Measurements from ENCODE around the gene MRPL38. TPM values are rescaled to one million over a fixed set of nuclear protein-coding genes. Genes with fewer than 3 reads are reported as not detected.
A peak's percentile ranks its signal among the peaks of the same experiment; 100 is the strongest.
"Not testable (repeated sequence)": the region's sequence is repeated elsewhere in the genome, so short reads cannot be mapped to it uniquely, and the experiment has no call there.

MRPL38 gene
- total RNA-seq, 1 experiment from 2014 or later = 33.5 TPM

DNA sequence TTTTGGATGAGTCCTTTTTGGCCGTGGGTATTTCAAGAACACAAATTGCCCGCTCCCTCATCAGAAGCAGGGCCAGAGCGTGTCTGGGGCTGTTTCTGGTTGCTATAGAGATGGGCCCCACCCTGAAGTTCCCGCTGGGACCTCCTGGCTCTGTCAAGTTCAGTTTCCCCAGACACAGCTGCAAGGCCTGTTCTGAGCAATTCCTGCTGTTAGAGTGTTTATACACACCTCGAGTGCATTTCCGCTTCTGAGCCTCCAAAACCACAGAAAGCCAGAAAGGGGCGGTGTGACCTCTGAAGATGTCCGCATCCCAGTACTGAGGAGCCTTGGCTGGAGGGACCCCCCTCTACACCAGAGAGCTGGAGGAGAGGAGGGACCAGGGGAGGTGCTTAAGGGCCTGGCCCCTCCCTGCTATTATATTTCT lies 40.2 kb downstream of the MRPL38 start:
- H2AFZ ChIP-seq (ENCODE audit: low read length) = 0 out of 2 replicates have a peak overlapping the region, but pooled peaks have one; percentile 71

DNA sequence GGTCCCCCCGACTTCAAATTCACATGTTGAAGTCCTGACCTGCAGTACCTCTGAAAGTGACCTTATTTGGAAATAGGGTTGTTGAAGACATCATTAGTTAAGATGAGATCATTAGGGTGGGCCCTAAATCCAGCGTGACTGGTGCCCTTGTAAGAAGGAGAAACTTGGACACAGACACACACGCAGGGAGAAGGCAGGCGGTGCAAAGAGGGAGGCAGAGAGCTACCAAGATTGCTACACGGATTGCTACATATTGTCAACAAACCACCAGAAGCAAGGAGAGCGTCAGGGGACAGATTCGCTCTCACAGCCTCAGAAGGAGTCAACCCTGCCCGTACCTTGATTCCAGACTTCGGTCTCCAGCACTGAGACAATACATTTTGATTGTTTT lies 42.8 kb downstream of the MRPL38 start:
- DNase-seq = no peak
- Histone ChIP-seq H3K4me3 (ENCODE audit: low read length) (no peak overlapping the region), H3K9me2 (replicated peaks; ENCODE audit: insufficient read depth, low read length) (no peaks in the 10 kb centered on the region), H3K4me2 (ENCODE audit: low read depth, low read length, poor library complexity, severe bottlenecking) (no peak overlapping the region), H4K20me1 (ENCODE audit: insufficient read depth, low read depth, low read length) (no peaks in the 10 kb centered on the region), H3K36me3 (ENCODE audit: insufficient read depth, low read length) (no peaks in the 10 kb centered on the region), H2AFZ (ENCODE audit: low read length) (no peak overlapping the region), H3K9ac (ENCODE audit: low read length) (no peak overlapping the region), H3K27ac (ENCODE audit: low read length) (no peak overlapping the region), H3K4me1 (ENCODE audit: low read length) (peaks cover 24% of the 10 kb centered on the region), H3K27me3 (ENCODE audit: low read length) (no peaks in the 10 kb centered on the region), H3K9me3 (ENCODE audit: low read length) (no peaks in the 10 kb centered on the region), H3K79me2 (ENCODE audit: low read length) (no peaks in the 10 kb centered on the region)

More for the DNA sequence above, 40.2 kb downstream of the MRPL38 start:
- H3K9me3 ChIP-seq (ENCODE audit: low read length) = no peaks in the 10 kb centered on the region
- H4K20me1 ChIP-seq (ENCODE audit: insufficient read depth, low read depth, low read length) = no peaks in the 10 kb centered on the region
- no peaks in the 10 kb centered on the region for H3K27me3 ChIP-seq (ENCODE audit: low read length)
- peak; percentile 70 for DNase-seq
- no peaks in the 10 kb centered on the region for H3K9me2 ChIP-seq (replicated peaks; ENCODE audit: insufficient read depth, low read length)
- H3K4me3 ChIP-seq (ENCODE audit: low read length) = no peak overlapping the region
- no peak overlapping the region for H3K27ac ChIP-seq (ENCODE audit: low read length)
- peak overlapping the region; percentile 22; the same call in 1 of the 2 replicates for H3K9ac ChIP-seq (ENCODE audit: low read length)
- peak overlapping the region; percentile 21 for H3K4me2 ChIP-seq (ENCODE audit: low read depth, low read length, poor library complexity, severe bottlenecking)
- no peaks in the 10 kb centered on the region for H3K79me2 ChIP-seq (ENCODE audit: low read length)
- no peaks in the 10 kb centered on the region for H3K36me3 ChIP-seq (ENCODE audit: insufficient read depth, low read length)
- peaks cover 9% of the 10 kb centered on the region for H3K4me1 ChIP-seq (ENCODE audit: low read length)

DNA sequence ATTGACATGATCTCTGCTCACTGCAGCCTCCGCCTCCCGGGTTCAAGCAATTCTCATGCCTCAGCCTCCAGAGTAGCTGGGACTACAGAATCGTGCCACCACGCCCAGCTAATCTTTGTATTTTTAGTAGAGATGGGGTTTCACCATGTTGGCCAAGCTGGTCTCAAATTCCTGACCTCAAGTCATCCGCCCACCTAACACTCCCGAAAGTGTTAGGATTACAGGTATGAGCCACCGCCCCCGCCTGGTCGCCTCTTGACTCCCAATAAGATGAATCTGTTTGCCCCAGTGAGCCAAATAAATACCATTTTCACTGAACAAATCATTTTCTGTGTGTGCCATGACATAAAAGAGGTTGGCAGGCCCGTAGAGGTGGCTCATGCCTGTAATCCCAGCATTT lies 45.3 kb downstream of the MRPL38 start:
- not testable (repeated sequence) for H3K4me2 ChIP-seq (ENCODE audit: low read depth, low read length, poor library complexity, severe bottlenecking); H4K20me1 ChIP-seq (ENCODE audit: insufficient read depth, low read depth, low read length); H3K4me3 ChIP-seq (ENCODE audit: low read length); H2AFZ ChIP-seq (ENCODE audit: low read length); H3K9me2 ChIP-seq (replicated peaks; ENCODE audit: insufficient read depth, low read length); H3K9ac ChIP-seq (ENCODE audit: low read length); H3K27me3 ChIP-seq (ENCODE audit: low read length); DNase-seq; H3K9me3 ChIP-seq (ENCODE audit: low read length); H3K36me3 ChIP-seq (ENCODE audit: insufficient read depth, low read length)
- Histone ChIP-seq H3K79me2 (ENCODE audit: low read length) (peaks cover 11% of the 10 kb centered on the region), H3K27ac (ENCODE audit: low read length) (peak overlapping the region; percentile 71; the same call in 1 of the 2 replicates), H3K4me1 (ENCODE audit: low read length) (peaks cover 29% of the 10 kb centered on the region)

DNA sequence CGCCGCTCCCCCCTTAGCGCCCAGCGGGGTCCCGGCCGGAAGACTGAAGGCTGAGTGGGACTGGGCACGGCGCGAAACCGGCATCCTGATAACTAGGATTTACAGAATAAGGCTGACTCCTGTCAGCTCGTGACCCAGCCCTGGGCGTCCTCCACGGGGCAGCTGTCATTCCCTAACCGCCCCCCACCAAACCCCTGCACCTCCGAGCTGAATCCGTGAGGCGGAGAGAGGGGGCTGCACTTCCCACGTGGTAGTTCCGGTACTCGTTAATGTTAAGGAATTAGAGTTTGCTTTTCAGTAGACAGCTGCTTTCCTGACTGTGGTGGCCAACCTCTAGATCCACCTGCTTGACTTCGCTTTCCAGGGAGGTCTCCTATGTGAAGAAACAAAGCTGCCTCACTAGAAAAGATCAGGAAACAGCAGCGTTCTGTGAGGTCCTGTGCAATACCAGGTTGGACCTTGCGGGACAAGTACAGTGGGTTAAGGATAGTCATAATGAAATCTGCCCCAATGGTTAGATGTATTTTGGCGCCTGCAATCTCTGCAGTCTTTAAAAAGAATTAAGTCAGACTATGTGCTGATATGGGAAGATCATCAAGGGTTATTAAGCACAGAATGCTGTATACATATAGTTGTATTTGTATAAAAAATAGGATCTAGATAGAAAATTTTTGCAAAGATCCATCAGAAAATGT lies 48.5 kb downstream of the MRPL38 start:
- H3K36me3 ChIP-seq (ENCODE audit: insufficient read depth, low read length) = no peaks in the 10 kb centered on the region
- no peaks in the 10 kb centered on the region for H4K20me1 ChIP-seq (ENCODE audit: insufficient read depth, low read depth, low read length)
- H3K27me3 ChIP-seq (ENCODE audit: low read length) = no peaks in the 10 kb centered on the region
- H3K9me3 ChIP-seq (ENCODE audit: low read length) = no peaks in the 10 kb centered on the region
- no peaks in the 10 kb centered on the region for H3K9me2 ChIP-seq (replicated peaks; ENCODE audit: insufficient read depth, low read length)
- H3K79me2 ChIP-seq (ENCODE audit: low read length) = peaks cover 18% of the 10 kb centered on the region
- H3K27ac ChIP-seq (ENCODE audit: low read length) = peak overlapping the region; percentile 76
- peaks cover 29% of the 10 kb centered on the region for H3K4me1 ChIP-seq (ENCODE audit: low read length)
- peak overlapping the region; percentile 98 for H3K9ac ChIP-seq (ENCODE audit: low read length)
- H2AFZ ChIP-seq (ENCODE audit: low read length) = no peak overlapping the region
- peak; percentile 82 for DNase-seq
- peak overlapping the region; percentile 94 for H3K4me3 ChIP-seq (ENCODE audit: low read length)
- H3K4me2 ChIP-seq (ENCODE audit: low read depth, low read length, poor library complexity, severe bottlenecking) = peak overlapping the region; percentile 95

DNA sequence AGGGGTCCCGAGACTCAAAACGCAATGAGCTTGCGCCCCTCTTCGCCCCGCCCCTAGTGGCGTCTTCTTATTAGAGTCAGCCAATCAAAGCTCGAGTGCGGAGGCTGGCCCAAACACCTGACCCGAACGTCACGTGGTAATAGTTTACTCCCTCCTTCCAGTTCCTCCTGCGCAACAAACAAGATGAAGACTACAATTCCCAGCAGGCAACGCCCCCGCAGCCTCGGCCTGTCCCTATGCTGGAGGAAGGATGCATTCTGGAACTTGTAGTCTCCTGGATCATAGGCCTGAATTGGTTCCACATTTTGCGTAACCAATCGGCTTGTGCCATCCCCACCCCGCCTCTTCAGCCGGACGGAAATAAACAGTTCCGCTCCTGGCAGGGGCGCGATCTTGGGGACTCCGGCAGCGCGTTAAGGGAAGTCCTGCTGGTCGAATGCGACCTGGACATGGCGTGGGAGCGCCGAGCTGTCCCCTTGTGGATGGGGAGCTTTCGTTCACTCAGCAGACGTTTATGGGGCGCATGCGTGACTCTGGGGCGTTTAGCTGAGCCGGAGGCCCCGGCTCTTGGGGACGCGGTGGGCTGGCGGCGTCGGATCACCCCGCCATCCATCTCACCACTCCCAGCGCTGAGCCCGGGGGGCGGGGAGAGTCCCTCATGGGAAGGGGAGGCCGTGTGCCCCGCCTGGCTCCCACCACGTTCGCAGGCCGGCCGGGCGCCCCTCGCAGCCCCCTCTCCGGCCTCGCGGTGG lies 49.2 kb downstream of the MRPL38 start, which contains the start of gene WBP2:
WBP2 (minus strand) TSS at position 26 of the 752 bp plus-strand sequence. CDS start 38 bp downstream, outside the sequence.
- Histone ChIP-seq H3K4me1 (ENCODE audit: low read length) (peaks cover 29% of the 10 kb centered on the region), H3K4me2 (ENCODE audit: low read depth, low read length, poor library complexity, severe bottlenecking) (peak within 1 kb of the TSS; percentile 95), H3K27ac (ENCODE audit: low read length) (peak within 1 kb of the TSS; percentile 76), H4K20me1 (ENCODE audit: insufficient read depth, low read depth, low read length) (no peaks in the 10 kb centered on the region), H3K36me3 (ENCODE audit: insufficient read depth, low read length) (no peaks in the 10 kb centered on the region), H3K9me2 (replicated peaks; ENCODE audit: insufficient read depth, low read length) (no peaks in the 10 kb centered on the region), H3K9ac (ENCODE audit: low read length) (peak within 1 kb of the TSS; percentile 98), H2AFZ (ENCODE audit: low read length) (0 out of 2 replicates have a peak within 1 kb of the TSS, but pooled peaks have one; percentile 52), H3K27me3 (ENCODE audit: low read length) (no peaks in the 10 kb centered on the region), H3K9me3 (ENCODE audit: low read length) (no peaks in the 10 kb centered on the region), H3K79me2 (ENCODE audit: low read length) (peaks cover 18% of the 10 kb centered on the region), H3K4me3 (ENCODE audit: low read length) (peak within 1 kb of the TSS; percentile 94)
- peak; percentile 100 for DNase-seq

DNA sequence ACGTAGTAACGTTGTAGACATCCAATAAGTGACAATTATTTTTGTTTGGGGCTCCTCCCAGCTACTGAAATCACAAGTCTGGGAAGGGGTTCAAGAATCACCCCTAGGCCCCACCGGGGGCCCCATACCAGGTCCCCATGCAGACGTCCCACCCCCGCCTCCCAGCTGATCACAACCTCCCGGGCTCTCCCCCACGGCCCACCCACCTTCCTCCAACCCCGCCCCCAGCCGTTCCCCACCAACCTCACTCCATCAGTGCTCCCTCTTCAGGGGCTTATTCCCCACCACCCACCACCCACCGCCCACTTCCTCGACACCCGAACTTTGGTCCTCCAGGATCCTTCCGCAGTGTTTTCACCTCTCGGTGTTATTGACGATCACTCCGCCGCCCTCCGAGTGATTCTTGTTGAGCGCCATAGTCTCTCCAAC lies 49.8 kb downstream of the MRPL38 start:
- peak overlapping the region; percentile 80 for H3K4me2 ChIP-seq (ENCODE audit: low read depth, low read length, poor library complexity, severe bottlenecking)
- peaks cover 18% of the 10 kb centered on the region for H3K79me2 ChIP-seq (ENCODE audit: low read length)
- H3K9me2 ChIP-seq (replicated peaks; ENCODE audit: insufficient read depth, low read length) = no peaks in the 10 kb centered on the region
- H3K9ac ChIP-seq (ENCODE audit: low read length) = peak overlapping the region; percentile 71
- no peak overlapping the region for H2AFZ ChIP-seq (ENCODE audit: low read length)
- H3K27ac ChIP-seq (ENCODE audit: low read length) = no peak overlapping the region
- no peaks in the 10 kb centered on the region for H3K36me3 ChIP-seq (ENCODE audit: insufficient read depth, low read length)
- H3K4me1 ChIP-seq (ENCODE audit: low read length) = peaks cover 29% of the 10 kb centered on the region
- no peaks in the 10 kb centered on the region for H3K27me3 ChIP-seq (ENCODE audit: low read length)
- H3K4me3 ChIP-seq (ENCODE audit: low read length) = peak overlapping the region; percentile 71
- no peaks in the 10 kb centered on the region for H3K9me3 ChIP-seq (ENCODE audit: low read length)
- no peak for DNase-seq
- no peaks in the 10 kb centered on the region for H4K20me1 ChIP-seq (ENCODE audit: insufficient read depth, low read depth, low read length)

DNA sequence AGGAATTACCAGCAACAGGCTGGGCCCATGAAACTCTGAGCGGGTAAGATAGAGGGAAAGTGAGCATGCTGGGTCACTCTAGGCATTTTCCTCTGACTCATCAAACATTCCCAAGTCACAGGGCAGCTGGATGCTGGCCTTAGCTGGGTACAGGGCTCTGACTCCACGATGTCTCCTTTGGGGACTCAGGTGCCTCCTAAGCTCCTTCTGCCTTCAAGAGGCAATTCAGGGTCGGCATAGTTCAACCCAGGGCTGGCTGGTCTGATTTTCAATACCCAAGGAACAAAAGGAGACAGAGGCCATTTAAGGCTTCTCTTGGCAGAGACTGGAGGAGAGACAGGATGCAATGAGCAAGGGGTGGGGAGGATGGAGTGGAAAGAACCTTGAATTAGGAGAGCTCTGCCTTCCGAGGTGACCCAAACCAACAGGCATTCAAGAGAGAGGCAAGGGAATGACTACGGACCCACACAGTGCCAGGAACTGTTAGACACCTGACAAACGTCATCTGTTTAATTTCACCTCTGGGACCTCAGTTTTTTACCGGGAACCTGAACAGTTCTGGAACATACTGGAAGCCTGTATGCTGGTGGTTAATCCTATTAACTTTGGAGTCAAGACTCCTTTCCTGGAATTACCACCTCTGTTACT lies 50.5 kb downstream of the MRPL38 start:
- Histone ChIP-seq H3K27ac (ENCODE audit: low read length) (no peak overlapping the region), H3K36me3 (ENCODE audit: insufficient read depth, low read length) (no peaks in the 10 kb centered on the region), H3K4me3 (ENCODE audit: low read length) (peak overlapping the region; percentile 71), H3K9ac (ENCODE audit: low read length) (peak overlapping the region; percentile 71), H3K9me3 (ENCODE audit: low read length) (no peaks in the 10 kb centered on the region), H2AFZ (ENCODE audit: low read length) (no peak overlapping the region), H3K79me2 (ENCODE audit: low read length) (peaks cover 18% of the 10 kb centered on the region), H3K9me2 (replicated peaks; ENCODE audit: insufficient read depth, low read length) (no peaks in the 10 kb centered on the region), H4K20me1 (ENCODE audit: insufficient read depth, low read depth, low read length) (no peaks in the 10 kb centered on the region), H3K27me3 (ENCODE audit: low read length) (no peaks in the 10 kb centered on the region), H3K4me2 (ENCODE audit: low read depth, low read length, poor library complexity, severe bottlenecking) (peak overlapping the region; percentile 80), H3K4me1 (ENCODE audit: low read length) (peaks cover 29% of the 10 kb centered on the region)
- no peak for DNase-seq

DNA sequence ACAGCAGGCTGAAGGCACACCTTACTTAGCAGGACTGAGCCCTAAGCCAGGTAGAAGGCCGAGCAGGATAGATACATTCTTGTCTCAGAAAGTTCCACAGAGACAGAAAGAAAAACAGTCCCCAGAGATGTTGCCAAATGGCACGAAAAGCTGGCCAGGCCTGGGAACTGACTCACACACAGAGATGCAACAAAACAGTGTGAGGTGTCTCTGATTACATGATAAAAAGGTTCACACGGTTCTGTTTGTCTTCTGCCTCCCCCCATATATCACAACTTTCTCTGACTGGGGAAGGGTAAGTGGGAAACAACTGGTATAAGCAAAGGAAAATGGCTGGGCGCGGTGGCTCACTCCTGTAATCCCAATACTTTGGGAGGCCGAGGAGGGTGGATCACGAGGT lies 51.3 kb downstream of the MRPL38 start:
- no peak overlapping the region for H3K9ac ChIP-seq (ENCODE audit: low read length)
- peaks cover 18% of the 10 kb centered on the region for H3K79me2 ChIP-seq (ENCODE audit: low read length)

More for the DNA sequence above, 51.3 kb downstream of the MRPL38 start:
- no peaks in the 10 kb centered on the region for H4K20me1 ChIP-seq (ENCODE audit: insufficient read depth, low read depth, low read length)
- H3K4me2 ChIP-seq (ENCODE audit: low read depth, low read length, poor library complexity, severe bottlenecking) = no peak overlapping the region
- no peaks in the 10 kb centered on the region for H3K27me3 ChIP-seq (ENCODE audit: low read length)
- no peaks in the 10 kb centered on the region for H3K36me3 ChIP-seq (ENCODE audit: insufficient read depth, low read length)
- H3K27ac ChIP-seq (ENCODE audit: low read length) = no peak overlapping the region
- H2AFZ ChIP-seq (ENCODE audit: low read length) = no peak overlapping the region
- no peak for DNase-seq
- H3K4me3 ChIP-seq (ENCODE audit: low read length) = no peak overlapping the region
- H3K9me3 ChIP-seq (ENCODE audit: low read length) = no peaks in the 10 kb centered on the region
- H3K4me1 ChIP-seq (ENCODE audit: low read length) = peaks cover 23% of the 10 kb centered on the region
- no peaks in the 10 kb centered on the region for H3K9me2 ChIP-seq (replicated peaks; ENCODE audit: insufficient read depth, low read length)
